ENCODE results near the gene PCF11.

Gene PCF11

DNA sequence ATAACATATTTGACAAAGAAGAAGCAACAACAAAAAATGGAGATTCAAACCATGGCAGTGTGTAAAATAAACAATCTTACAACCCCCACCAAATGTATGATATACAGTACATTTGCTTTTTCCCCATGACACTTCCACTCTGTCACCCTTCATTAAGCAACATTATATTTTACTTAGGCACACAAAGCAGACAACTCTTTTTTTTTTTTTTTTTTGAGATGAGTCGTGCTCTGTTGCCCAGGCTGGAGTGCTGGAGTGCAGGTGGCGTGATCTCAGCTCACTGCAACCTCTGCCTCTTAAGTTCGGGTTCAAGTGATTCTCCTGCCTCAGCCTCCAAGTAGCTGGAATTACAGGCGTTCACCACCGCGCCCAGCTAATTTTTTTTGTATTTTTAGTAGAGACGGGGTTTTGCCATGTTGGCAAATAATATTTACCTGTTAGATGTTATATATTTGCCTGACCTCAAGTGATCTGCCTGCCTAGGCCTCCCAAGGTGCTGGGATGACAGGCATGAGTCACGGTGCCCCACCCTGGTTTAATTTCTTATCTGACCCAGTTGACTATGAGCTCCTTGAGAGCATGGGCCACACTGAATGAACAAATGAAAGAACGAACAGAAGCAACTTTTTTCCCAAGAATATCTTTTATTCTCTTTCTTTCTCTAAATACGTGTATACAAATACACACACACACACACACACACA, 5.5 kb upstream of the PCF11 start:
- DNase-seq (ENCODE audit: low read depth in 4 of 4, low spot score in 1 of 4): no peak

- DNase-seq (ENCODE audit: low read depth in 4 of 4, low spot score in 1 of 4): no peak
These were observed 4.7 kb upstream of the PCF11 start for GRCh38 chr11:83152264-83152663.

DNA sequence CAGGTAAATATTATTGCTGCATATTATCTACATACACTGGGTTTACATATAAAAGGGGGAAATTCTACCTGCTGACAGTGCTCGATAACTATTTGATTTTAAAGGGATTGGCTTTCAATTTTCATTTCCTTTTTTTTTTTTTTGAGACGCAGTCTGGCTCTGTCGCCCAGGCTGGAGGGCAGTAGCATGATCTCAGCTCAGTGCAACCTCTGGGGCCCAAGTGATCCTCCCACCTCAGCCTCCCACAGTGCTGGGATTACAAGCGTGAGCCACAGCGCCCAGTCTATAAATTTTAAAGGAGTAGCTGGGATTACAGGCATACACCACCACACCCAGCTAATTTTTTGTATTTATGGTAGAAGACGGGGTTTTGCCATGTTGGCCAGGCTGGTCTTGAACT, 3.2 kb upstream of the PCF11 start:
- no peak for DNase-seq (ENCODE audit: low read depth in 4 of 4, low spot score in 1 of 4)

- DNase-seq (ENCODE audit: low read depth in 4 of 4, low spot score in 1 of 4): peak in 3 of 4 experiments; percentile 90 to 96 (median 94)
These were observed 561 bp upstream of the PCF11 start for GRCh38 chr11:83156144-83156995.

- DNase-seq (ENCODE audit: low read depth in 4 of 4, low spot score in 1 of 4): peak; percentile 22 to 48 (median 29)
These were observed 844 bp downstream of the PCF11 start for GRCh38 chr11:83157594-83158356.

DNA sequence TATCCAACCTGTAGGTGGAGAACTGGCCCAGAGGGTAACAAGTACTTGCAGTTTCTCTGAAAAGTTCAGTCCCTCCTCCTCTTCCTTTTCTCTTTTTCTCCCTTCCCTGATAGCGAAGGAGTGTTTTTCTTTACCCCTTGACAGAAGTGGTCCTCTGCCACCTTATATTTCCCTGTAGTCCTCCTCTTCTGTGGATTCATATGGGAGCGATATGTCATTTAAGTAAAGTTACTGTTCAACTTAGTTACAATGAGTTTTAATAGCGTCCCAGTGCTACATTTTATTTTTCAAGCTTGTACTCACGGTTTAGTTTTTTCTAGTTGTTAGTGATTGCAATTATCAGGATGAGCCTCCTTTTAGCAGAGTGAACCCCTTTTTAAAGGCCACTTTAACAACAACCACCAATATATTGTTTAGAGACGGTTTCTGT, 1.4 kb downstream of the PCF11 start:
- DNase-seq (ENCODE audit: low read depth in 4 of 4, low spot score in 1 of 4): no peak

DNA sequence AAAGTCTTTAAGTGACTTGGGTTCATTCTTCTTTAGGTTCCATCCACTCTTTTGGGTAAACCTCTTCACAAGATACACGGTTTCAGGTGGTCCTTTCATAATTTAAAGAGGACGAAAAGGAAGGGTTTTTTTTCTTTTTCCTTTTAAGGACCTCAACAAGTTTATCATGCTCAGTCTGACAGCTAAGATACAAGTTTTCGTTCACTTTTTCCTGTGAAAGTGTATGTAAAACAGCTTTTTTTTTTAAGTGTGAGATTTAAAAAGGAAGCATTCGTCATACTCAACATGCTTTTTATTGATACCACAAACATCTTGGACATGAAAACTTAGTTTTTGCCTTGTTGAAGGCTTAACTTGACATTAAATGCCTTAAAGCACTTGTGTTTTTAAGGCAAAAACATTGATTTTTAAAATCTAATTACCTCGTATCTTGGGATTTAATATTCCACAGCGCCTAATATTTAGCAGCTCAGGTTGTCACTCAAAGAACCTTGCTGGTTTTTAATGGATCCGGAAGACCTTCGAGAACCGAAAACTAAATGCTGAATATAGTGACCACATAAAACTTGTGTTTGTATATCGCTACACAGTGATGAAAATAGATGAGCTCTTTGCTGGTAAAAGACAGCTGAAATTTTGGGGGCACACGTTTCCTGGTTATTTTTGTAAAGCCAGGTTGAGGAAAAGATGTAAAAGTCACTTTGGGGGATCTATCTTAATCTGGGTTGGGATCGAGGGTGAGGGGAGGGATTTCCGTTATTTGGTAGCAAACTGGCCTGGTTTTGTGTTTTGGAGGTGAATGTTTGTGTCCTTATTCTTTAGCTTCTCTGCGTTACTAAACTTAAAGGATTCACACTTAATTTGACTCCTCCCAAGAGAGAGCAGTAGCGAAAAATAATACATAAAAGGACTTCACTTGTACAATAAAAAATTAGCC, 2.3 kb downstream of the PCF11 start:
- no peak for DNase-seq (ENCODE audit: low read depth in 4 of 4, low spot score in 1 of 4)

- DNase-seq (ENCODE audit: low read depth in 4 of 4, low spot score in 1 of 4): no peak
These were observed 3.3 kb downstream of the PCF11 start for GRCh38 chr11:83159902-83160865.

- no peak for DNase-seq (ENCODE audit: low read depth in 4 of 4, low spot score in 1 of 4)
These were observed 4.8 kb downstream of the PCF11 start for GRCh38 chr11:83161610-83162199.

DNA sequence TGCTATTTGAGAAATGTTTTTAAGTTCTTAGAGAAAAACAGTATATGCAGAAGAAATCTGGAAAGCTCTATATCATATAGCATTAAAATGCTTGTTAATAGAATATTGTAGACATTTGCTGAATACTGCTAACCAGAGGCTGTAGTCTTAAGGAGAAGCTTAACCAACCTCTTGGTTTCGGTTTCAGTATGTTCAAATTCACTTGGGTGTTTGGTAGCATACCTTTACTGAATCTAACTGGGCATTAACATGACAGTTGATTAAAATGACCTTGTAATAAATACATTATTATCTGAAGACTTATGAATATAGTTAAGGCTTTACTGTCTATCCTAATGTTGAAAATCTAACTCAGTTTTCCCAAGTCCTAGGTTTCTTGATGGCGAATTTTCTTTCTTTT, 5.4 kb downstream of the PCF11 start:
- no peak for DNase-seq (ENCODE audit: low read depth in 4 of 4, low spot score in 1 of 4)

- no peak for DNase-seq (ENCODE audit: low read depth in 4 of 4, low spot score in 1 of 4)
These were observed 9.4 kb downstream of the PCF11 start for GRCh38 chr11:83166193-83166866.

DNA sequence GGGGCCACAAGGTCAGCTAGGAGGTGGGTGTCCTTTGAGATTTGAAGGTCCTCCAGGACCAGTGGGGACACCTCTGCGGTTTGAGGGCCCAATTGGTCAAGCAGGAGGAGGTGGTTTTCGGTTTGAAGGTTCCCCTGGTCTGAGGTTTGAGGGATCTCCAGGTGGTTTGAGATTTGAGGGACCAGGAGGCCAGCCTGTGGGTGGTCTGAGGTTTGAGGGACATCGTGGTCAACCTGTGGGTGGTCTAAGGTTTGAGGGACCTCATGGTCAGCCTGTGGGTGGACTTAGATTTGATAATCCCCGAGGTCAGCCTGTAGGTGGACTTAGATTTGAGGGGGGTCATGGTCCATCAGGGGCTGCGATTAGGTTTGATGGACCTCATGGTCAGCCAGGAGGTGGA, 11.8 kb downstream of the PCF11 start:
- DNase-seq (ENCODE audit: low read depth in 4 of 4, low spot score in 1 of 4): no peak

- no peak for DNase-seq (ENCODE audit: low read depth in 4 of 4, low spot score in 1 of 4)
These were observed 13.9 kb downstream of the PCF11 start for GRCh38 chr11:83170865-83171264.

DNA sequence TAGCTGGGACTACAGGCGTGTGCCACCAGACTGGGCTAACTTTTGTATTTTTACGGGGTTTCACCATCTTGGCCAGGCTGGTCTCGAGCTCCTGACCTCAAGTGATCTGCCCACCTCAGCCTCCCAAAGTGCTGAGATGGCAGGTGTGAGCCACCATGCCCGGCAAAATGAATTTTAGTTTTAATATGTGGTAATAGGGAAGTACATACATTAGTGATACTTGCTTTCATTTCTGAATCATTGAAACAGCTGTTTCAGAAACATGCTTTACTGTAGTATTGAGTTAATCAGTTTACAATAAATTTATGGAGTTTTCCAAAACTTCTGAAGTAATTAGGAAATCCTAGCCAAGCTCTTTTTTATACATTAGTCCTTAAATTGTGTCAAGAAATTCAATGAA, 15.6 kb downstream of the PCF11 start:
- no peak for DNase-seq (ENCODE audit: low read depth in 4 of 4, low spot score in 1 of 4)

- no peak for DNase-seq (ENCODE audit: low read depth in 4 of 4, low spot score in 1 of 4)
These were observed 17.1 kb downstream of the PCF11 start for GRCh38 chr11:83174008-83174407.

- DNase-seq (ENCODE audit: low read depth in 4 of 4, low spot score in 1 of 4): no peak
These were observed 18.9 kb downstream of the PCF11 start for GRCh38 chr11:83175815-83176214.

DNA sequence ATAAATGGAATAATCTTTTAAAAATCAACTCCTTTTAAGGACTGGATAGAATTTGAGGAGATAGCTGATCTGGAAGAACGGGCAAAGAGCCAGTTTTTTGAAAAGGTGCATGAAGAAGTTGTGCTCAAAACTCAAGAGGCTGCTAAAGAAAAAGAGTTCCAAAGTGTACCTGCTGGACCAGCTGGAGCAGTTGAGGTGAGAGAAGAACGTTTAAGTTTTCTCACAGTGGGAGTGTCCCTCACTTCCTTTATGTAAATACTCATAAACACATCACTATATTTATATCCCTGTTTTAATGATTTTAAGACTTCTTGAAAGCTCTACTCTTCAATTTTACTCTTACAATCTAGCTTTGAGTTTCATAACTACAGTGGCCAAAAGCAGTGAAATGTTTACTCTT, 24.9 kb downstream of the PCF11 start:
- no peak for DNase-seq (ENCODE audit: low read depth in 4 of 4, low spot score in 1 of 4)

GRCh38 chr11:83185767-83186166, 28.8 kb downstream of the PCF11 start:
- DNase-seq (ENCODE audit: low read depth in 4 of 4, low spot score in 1 of 4): no peak

- no peak for DNase-seq (ENCODE audit: low read depth in 4 of 4, low spot score in 1 of 4)
These were observed 30.5 kb downstream of the PCF11 start for GRCh38 chr11:83187465-83187864.

All from stimulated activated CD4-positive, alpha-beta T cell treated with anti-CD3 and anti-CD28 coated beads, Interleukin-1b, Interleukin-23, amount 100 ng/mL, for 24 hours (primary cell).